GM12873 (cell line): Measurements from ENCODE around the gene CENPM.
A peak's percentile ranks its signal among the peaks of the same experiment; 100 is the strongest.

Experiments used
- TF ChIP-seq, protein P1 (sequence below): IDR thresholded peaks from 2 replicates; pipeline ENCODE4 v1.5.1; 2012; ENCODE audit warnings: low read depth, mild to moderate bottlenecking, moderate library complexity, low read length, control low read depth; ENCODE audit not compliant: insufficient read depth; ENCODE audit errors: missing control alignments

Gene CENPM

DNA sequence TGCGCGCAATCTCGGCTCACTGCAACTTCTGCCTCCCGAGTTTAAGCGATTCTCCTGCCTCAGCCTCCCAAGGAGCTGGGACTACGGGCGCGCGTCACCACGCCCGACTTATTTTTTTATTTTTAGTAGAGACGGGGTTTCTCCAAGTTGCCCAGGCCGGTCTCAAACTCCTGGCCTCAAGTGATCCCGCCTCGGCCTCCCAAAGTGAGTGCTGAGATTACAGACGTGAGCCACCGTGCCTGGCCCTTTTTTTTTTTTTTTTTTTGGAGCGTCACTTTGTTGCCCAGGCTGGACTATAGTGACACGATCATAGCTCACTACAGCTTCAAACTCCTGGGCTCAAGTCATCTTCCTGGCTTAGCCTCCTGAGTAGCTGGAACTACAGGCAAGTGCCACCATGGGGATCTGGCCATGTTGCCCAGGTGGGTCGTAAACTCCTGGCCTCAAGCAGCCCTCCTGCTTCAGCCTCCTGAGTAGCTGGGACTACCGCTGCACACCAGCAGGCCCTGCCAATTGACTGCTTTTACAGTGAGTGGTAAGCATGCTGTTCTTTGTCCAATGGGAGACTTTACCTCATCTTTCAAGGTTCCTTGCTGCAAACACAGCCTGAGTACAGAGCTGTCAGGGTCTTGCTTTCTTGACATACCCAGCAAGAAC lies 600 bp upstream of the CENPM start:
- TF ChIP-seq, protein P1, sequence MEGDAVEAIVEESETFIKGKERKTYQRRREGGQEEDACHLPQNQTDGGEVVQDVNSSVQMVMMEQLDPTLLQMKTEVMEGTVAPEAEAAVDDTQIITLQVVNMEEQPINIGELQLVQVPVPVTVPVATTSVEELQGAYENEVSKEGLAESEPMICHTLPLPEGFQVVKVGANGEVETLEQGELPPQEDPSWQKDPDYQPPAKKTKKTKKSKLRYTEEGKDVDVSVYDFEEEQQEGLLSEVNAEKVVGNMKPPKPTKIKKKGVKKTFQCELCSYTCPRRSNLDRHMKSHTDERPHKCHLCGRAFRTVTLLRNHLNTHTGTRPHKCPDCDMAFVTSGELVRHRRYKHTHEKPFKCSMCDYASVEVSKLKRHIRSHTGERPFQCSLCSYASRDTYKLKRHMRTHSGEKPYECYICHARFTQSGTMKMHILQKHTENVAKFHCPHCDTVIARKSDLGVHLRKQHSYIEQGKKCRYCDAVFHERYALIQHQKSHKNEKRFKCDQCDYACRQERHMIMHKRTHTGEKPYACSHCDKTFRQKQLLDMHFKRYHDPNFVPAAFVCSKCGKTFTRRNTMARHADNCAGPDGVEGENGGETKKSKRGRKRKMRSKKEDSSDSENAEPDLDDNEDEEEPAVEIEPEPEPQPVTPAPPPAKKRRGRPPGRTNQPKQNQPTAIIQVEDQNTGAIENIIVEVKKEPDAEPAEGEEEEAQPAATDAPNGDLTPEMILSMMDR = no peak

DNA sequence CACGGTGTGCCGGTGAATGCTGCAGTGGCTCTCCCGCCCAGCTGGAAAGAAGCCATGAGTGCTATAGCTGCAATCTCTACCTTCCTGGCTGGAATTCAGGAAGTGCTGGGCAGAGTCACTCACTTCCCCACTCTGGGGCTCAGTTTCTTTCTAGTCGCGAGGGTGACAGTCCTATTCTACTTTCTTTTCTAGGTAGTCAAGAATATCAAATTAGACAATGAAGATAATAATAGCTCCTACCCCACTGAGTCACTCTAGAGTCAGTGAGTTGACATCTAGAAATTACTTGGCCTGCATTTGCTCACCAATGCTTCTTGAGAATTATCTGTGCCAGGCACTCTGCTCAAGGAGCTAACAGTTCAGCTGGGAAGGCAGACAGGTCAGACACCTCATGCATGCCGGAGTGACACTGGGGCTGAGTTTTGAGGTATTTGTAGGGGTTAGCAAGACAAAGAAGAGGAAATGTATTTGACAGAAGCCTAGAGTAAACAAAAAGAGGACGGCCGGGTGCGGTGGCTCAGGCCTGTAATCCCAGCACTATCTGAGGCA lies 3.2 kb downstream of the CENPM start:
- TF ChIP-seq, protein P1 = no peak

DNA sequence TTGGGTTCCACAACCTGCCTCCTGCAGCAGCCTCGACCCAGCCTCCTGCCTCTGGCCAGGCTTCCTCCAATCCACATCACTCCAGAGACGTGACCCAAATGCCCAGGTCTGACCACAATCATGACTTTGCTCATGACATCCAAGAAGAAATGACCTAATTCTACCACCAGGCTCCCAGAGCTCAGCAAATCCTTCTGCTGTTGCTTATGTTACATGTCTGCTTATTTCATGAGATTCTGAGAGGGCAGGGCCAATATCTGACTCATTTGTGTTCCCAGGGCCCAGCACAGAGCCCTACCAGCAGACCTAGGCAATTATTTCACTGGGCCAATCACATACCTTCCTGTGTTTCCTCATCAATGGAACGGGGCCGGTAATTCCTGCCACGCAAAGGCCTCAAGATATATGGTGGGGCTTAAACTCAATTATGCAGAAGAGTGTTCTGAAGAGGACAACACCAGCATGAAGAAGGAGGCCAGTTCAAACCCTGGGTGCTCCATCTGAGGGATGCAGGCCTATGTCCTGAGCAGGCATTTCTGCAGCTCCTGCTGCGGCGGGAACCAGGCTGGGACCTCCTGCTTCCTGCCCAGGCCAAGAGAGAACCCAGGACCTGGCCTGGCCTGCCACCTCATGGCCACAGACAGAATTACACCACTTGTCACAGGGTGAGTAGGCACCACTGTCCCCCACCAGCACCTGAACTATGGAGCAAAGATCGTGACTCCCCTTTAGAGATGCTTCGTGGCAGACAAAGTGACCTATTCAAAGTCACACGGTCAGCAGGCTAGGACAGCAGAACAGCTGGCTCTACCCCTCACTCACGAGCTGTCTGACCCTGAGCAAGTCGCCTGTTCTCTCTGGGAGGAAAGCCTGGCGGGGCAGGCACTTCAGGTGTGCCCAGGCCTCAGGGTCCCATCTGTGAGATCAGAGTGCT lies 5.9 kb downstream of the CENPM start:
- TF ChIP-seq, protein P1 = peak; percentile 98

DNA sequence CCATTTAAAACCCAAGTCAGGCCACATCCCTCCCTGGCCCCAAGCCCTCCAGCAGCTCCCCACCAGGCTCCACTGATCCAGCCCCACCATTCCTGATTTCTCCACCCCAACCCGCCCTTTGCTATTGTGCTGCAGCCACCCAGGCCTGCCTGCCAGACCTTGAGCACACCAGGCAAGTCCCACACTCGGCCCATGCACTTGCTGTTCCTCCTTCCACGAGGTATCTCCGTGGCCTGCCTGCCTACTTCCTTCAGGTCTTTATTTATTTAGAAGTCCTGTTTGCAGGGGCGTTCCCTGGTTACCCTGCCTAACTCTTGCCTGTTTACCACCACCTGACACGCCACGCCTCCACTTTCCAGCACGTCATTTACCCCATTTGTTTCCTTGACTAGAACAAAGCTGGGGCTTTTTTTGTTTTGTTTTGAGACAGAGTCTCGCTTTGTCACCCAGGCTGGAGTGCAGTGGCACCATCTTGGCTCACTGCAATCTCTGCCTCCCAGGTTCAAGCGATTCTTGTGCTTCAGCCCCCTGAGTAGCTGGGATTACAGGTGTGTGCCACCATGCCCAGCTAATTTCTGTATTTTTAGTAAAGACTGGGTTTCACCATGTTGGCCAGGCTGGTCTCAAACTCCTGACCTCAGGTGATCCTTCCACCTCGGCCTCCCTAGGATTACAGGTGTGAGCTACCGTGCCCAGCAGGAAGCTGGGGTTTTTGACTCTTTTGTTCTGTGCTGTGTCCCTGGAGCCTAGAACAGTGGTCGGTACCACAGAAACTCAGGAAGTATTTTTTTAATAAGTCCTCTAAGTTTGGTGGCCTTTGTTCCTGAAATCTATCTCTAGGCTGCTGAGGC lies 6.7 kb downstream of the CENPM start:
- TF ChIP-seq, protein P1 = no peak

DNA sequence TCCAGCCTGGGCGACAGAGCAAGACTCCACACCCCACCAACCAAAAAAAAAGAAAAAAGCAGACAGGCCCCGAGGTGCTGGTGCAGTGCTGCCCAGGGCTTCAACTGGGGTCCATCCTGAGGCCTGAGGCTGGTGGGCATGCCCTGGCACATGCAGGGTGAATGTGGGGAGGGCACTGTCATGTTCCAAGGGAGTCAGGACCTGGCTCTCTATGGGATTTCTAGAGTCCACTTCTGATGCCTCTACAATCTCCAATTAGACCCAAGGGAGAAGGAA lies 10.1 kb downstream of the CENPM start:
- TF ChIP-seq, protein P1 = no peak

DNA sequence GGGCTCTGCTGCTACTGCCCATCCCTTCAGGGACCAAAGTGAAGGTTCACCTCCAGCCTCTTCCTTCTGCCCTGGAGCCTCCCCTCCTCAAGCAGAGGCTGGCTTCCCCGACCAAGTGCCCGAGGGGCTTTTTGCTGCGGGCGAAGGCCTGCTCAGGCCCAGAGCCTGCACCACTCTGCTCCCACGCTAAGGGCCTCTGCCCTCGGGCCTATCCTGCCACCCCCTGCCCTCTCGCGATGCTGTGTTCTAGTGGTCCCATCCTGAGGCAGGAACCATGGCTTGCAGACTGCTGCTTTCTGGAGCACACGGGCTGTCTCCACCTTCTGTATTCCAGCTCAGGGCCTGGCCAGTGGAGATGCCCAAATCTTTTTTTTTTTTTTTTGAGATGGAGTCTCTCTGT lies 11.4 kb downstream of the CENPM start:
- TF ChIP-seq, protein P1 = no peak

DNA sequence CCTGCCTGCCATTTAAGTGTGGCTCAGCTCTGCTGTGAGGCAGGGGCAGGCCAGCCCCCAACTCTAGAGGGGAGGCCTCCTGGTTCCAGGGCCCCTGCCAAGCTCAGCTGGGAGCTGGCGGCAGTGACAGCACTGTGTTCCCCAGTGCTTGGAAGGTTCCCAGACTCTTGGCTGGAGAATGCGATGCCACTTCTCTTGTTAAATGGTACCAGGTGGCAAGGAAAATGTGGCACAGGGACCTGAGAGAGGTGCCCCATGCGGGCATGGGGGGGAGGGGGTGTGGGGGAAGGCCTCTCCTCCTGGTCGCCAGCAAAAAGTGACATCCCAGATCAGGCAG lies 12.0 kb downstream of the CENPM start:
- TF ChIP-seq, protein P1 = no peak
